ENCODE data around the gene B4GALT2. TPM values are rescaled to one million over a fixed set of nuclear protein-coding genes. Genes with fewer than 3 reads are reported as not detected.
A peak's percentile ranks its signal among the peaks of the same experiment; 100 is the strongest.

The B4GALT2 gene
- polyA plus RNA-seq, 1 of the 3 experiments (the other 2 are of a cell fraction) = 48.0 TPM

DNA sequence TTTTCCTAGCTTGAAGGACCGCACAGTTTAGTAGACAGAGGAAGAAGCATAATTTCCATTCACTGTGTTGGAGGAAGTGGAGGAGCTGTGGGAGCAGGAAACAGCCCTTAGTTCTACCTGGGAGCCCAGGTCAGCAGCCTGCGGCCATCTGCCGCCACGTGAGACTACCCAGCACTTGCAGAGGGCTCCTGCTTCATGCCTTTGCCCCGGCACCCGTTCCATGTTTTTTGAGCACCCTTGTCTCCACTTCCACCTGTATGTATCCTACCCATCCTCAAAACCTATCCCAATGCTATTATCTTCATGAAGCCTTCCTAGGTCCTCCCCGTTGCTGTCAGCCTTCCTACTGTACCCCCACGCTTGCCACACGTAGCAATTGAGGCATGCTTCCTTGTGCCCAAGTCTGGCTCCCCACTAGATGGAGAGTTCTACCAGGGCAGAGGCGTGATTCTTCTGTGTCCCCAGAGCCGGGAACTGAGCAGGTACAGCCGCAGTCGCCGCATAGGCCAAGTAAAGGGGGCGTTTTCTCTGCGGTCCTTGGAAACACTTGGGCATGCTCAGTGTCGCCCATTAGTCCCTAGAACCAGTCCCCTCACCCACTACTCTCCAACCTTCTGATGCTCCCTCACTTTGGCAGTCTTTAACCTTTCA, 50.4 kb downstream of the B4GALT2 start:
- DNase-seq = peak; percentile 70
- Histone ChIP-seq H3K4me2 (peak overlapping the region; percentile 99), H3K4me1 (ENCODE audit: control insufficient read depth in 1 of 2, insufficient read depth in 2 of 2, low read depth in 1 of 2, low read length in 1 of 2) (peaks cover 11 to 32% of the 10 kb centered on the region in 2 experiments; a peak in 2 of 4 replicates), H3K79me2 (ENCODE audit: insufficient read depth) (no peaks in the 10 kb centered on the region), H3K4me3 (ENCODE audit: low read depth in 2 of 2, low read length in 1 of 2) (peak overlapping the region; percentile 82 to 93), H3F3A (replicated peaks; ENCODE audit: insufficient read depth) (peaks cover 3% of the 10 kb centered on the region), H3K27ac (ENCODE audit: low read depth in 2 of 2, low read length in 1 of 2) (peak overlapping the region; percentile 74 to 87), H3K9me3 (no peaks in the 10 kb centered on the region), H4K20me1 (ENCODE audit: insufficient read depth) (no peaks in the 10 kb centered on the region), H2AFZ (ENCODE audit: low read depth) (peak overlapping the region; percentile 94), H3K9ac (peak overlapping the region; percentile 85), H3K9me2 (no peaks in the 10 kb centered on the region), H3K36me3 (replicated peaks in 1 of 2; ENCODE audit: control insufficient read depth in 1 of 2, insufficient read depth in 2 of 2, low read length in 1 of 2) (no peaks in the 10 kb centered on the region), H3K27me3 (ENCODE audit: insufficient read depth) (no peaks in the 10 kb centered on the region)
- 55% methylated on average over 16 of the region's 17 CpGs for WGBS (ENCODE audit: low lambda C conversion rate)
- POLR2A ChIA-PET = interaction anchor here (1.0 kb wide), 1 partner anchor 19 kb away, joined by 4 read pairs; no protein-coding TSS in a partner anchor
- CTCF ChIA-PET = interaction anchor here (1.0 to 25.6 kb wide), 3 partner anchors 12 to 32 kb away, joined by 3 to 598 read pairs (median 106); partner anchors contain the start of gene CCDC24
- TF ChIP-seq NRF1 (IDR thresholded peaks at IDR 0.05; ENCODE audit: low read depth, low read length) = peak; percentile 66
- TF ChIP-seq RCOR1 (IDR thresholded peaks at IDR 0.05; ENCODE audit: low read length) = no peak

DNA sequence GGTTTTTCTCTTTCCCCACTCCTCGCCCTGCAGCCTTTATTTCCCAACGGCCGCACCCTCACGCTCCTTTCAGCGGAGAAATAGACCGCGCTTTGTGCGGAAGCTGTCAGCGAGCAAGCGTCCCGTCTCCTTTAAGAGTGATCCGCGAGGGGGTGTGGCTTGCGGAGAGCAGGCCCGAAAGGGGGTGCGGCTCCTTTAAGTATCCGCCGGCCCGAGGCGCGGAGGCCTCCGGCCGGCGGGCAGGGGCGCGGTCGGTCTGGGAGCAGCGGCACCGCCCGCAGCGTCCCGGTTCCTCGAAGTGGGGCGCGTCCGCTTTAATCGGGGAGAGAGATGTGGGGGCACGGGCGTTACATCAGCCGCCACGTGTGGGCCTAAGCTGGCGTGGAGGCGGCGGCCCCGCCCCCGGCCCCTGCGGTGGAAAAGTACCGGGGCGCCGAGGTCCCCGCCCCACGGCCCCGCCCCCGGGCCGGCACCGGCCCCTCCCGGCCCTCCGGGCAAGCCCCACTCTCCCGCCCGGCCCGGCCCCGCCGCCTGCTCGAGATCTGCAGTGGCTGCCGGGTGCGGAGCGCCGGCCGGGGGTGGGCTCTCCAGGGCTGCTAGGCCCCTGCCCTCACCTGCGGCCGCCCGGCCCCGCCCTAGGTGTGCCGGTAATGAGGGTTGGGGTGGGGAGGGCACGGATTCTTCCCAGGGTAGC, 51.0 kb downstream of the B4GALT2 start:
- H3F3A ChIP-seq (replicated peaks; ENCODE audit: insufficient read depth) = peaks cover 3% of the 10 kb centered on the region
- peak overlapping the region; percentile 94 for H2AFZ ChIP-seq (ENCODE audit: low read depth)
- peak overlapping the region; percentile 85 for H3K9ac ChIP-seq
- peak; percentile 88 for DNase-seq
- H3K9me3 ChIP-seq = no peaks in the 10 kb centered on the region
- no peaks in the 10 kb centered on the region for H3K9me2 ChIP-seq
- no peaks in the 10 kb centered on the region for H3K27me3 ChIP-seq (ENCODE audit: insufficient read depth)
- H3K79me2 ChIP-seq (ENCODE audit: insufficient read depth) = no peaks in the 10 kb centered on the region
- no peaks in the 10 kb centered on the region for H4K20me1 ChIP-seq (ENCODE audit: insufficient read depth)
- POLR2A ChIA-PET = interaction anchor here (0.6 to 1.0 kb wide), 3 partner anchors 18 to 84 kb away, joined by 3 to 4 read pairs (median 3); no protein-coding TSS in a partner anchor
- WGBS (ENCODE audit: low lambda C conversion rate) = 5% methylated on average over 14 of the region's 75 CpGs
- peak overlapping the region; percentile 74 to 87 for H3K27ac ChIP-seq (ENCODE audit: low read depth in 2 of 2, low read length in 1 of 2)
- CTCF ChIA-PET = interaction anchor here (0.8 to 25.6 kb wide), 9 partner anchors 10 to 267 kb away, joined by 3 to 598 read pairs (median 8); partner anchors contain the start of gene CCDC24
- peak overlapping the region; percentile 99 for H3K4me2 ChIP-seq
- H3K36me3 ChIP-seq (replicated peaks in 1 of 2; ENCODE audit: control insufficient read depth in 1 of 2, insufficient read depth in 2 of 2, low read length in 1 of 2) = no peaks in the 10 kb centered on the region
- peaks cover 11 to 25% of the 10 kb centered on the region in 2 experiments; a peak in 2 of 4 replicates for H3K4me1 ChIP-seq (ENCODE audit: control insufficient read depth in 1 of 2, insufficient read depth in 2 of 2, low read depth in 1 of 2, low read length in 1 of 2)
- peak overlapping the region; percentile 82 to 93 for H3K4me3 ChIP-seq (ENCODE audit: low read depth in 2 of 2, low read length in 1 of 2)
- TF ChIP-seq EZH2phosphoT487 (IDR thresholded peaks at IDR 0.05; ENCODE audit: borderline replicate concordance, low read depth) (no peak), GABPA (IDR thresholded peaks at IDR 0.05; ENCODE audit: low read depth) (peak; percentile 31; the same call in 1 of the 2 replicates), FOXJ3 (CRISPR knock-in tag; IDR thresholded peaks at IDR 0.05) (no peak), TCF12 (IDR thresholded peaks at IDR 0.05) (peak; percentile 14; the same call in 1 of the 2 replicates), CHD2 (IDR thresholded peaks at IDR 0.05; ENCODE audit: low read length, partially characterized antibody) (peak; percentile 68), POLR2AphosphoS5 (IDR thresholded peaks at IDR 0.05; ENCODE audit: low read depth, low read length) (peak; percentile 26), ELF1 (IDR thresholded peaks at IDR 0.05) (peak; percentile 43; the same call in 1 of the 2 replicates), SIN3A (IDR thresholded peaks at IDR 0.05; ENCODE audit: borderline replicate concordance, low read depth, low read length) (peak; percentile 80; the same call in 1 of the 2 replicates), MXI1 (IDR thresholded peaks at IDR 0.05; ENCODE audit: low read depth, low read length) (peak; percentile 89), MEF2A (IDR thresholded peaks at IDR 0.05; ENCODE audit: borderline replicate concordance, low read depth) (no peak)
- TF ChIP-seq, protein P1, sequence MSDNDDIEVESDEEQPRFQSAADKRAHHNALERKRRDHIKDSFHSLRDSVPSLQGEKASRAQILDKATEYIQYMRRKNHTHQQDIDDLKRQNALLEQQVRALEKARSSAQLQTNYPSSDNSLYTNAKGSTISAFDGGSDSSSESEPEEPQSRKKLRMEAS (IDR thresholded peaks at IDR 0.05; ENCODE audit: low read depth) = peak; percentile 95
- TF ChIP-seq, protein P2, sequence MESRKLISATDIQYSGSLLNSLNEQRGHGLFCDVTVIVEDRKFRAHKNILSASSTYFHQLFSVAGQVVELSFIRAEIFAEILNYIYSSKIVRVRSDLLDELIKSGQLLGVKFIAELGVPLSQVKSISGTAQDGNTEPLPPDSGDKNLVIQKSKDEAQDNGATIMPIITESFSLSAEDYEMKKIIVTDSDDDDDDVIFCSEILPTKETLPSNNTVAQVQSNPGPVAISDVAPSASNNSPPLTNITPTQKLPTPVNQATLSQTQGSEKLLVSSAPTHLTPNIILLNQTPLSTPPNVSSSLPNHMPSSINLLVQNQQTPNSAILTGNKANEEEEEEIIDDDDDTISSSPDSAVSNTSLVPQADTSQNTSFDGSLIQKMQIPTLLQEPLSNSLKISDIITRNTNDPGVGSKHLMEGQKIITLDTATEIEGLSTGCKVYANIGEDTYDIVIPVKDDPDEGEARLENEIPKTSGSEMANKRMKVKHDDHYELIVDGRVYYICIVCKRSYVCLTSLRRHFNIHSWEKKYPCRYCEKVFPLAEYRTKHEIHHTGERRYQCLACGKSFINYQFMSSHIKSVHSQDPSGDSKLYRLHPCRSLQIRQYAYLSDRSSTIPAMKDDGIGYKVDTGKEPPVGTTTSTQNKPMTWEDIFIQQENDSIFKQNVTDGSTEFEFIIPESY (IDR thresholded peaks at IDR 0.05; ENCODE audit: borderline replicate concordance, low read depth) = no peak
- TF ChIP-seq, protein P3, sequence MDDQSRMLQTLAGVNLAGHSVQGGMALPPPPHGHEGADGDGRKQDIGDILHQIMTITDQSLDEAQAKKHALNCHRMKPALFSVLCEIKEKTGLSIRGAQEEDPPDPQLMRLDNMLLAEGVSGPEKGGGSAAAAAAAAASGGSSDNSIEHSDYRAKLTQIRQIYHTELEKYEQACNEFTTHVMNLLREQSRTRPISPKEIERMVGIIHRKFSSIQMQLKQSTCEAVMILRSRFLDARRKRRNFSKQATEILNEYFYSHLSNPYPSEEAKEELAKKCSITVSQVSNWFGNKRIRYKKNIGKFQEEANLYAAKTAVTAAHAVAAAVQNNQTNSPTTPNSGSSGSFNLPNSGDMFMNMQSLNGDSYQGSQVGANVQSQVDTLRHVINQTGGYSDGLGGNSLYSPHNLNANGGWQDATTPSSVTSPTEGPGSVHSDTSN (IDR thresholded peaks at IDR 0.05) = peak; percentile 45
- TF ChIP-seq, protein P4, sequence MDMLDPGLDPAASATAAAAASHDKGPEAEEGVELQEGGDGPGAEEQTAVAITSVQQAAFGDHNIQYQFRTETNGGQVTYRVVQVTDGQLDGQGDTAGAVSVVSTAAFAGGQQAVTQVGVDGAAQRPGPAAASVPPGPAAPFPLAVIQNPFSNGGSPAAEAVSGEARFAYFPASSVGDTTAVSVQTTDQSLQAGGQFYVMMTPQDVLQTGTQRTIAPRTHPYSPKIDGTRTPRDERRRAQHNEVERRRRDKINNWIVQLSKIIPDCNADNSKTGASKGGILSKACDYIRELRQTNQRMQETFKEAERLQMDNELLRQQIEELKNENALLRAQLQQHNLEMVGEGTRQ (IDR thresholded peaks at IDR 0.05; ENCODE audit: borderline replicate concordance, low read depth, low read length) = no peak
- TF ChIP-seq, protein P5, sequence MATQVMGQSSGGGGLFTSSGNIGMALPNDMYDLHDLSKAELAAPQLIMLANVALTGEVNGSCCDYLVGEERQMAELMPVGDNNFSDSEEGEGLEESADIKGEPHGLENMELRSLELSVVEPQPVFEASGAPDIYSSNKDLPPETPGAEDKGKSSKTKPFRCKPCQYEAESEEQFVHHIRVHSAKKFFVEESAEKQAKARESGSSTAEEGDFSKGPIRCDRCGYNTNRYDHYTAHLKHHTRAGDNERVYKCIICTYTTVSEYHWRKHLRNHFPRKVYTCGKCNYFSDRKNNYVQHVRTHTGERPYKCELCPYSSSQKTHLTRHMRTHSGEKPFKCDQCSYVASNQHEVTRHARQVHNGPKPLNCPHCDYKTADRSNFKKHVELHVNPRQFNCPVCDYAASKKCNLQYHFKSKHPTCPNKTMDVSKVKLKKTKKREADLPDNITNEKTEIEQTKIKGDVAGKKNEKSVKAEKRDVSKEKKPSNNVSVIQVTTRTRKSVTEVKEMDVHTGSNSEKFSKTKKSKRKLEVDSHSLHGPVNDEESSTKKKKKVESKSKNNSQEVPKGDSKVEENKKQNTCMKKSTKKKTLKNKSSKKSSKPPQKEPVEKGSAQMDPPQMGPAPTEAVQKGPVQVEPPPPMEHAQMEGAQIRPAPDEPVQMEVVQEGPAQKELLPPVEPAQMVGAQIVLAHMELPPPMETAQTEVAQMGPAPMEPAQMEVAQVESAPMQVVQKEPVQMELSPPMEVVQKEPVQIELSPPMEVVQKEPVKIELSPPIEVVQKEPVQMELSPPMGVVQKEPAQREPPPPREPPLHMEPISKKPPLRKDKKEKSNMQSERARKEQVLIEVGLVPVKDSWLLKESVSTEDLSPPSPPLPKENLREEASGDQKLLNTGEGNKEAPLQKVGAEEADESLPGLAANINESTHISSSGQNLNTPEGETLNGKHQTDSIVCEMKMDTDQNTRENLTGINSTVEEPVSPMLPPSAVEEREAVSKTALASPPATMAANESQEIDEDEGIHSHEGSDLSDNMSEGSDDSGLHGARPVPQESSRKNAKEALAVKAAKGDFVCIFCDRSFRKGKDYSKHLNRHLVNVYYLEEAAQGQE (IDR thresholded peaks at IDR 0.05; ENCODE audit: low read depth, low read length) = no peak
